Osteoblast (primary cell): ENCODE data around the gene ANTXR2. TPM values are rescaled to one million over a fixed set of nuclear protein-coding genes. Genes with fewer than 3 reads are reported as not detected.

ENCODE experiments used
- DNase-seq: peaks from one replicate; pipeline ENCODE4 v3.0.0; 2011; ENCODE audit warnings: low spot score, mixed read lengths; ENCODE audit not compliant: insufficient read length; ENCODE audit errors: missing footprints
- H2AFZ ChIP-seq: 2 replicates; pipeline ENCODE4 v1.6.0; 2011; ENCODE audit warnings: mild to moderate bottlenecking, low read length
- H3K27ac ChIP-seq: 2 replicates; pipeline ENCODE4 v1.5.1; 2011; ENCODE audit warnings: mild to moderate bottlenecking, low read depth, low read length, moderate library complexity
- H3K27me3 ChIP-seq: 2 replicates; pipeline ENCODE4 v1.6.0; 2012; ENCODE audit warnings: mild to moderate bottlenecking, control low read depth, inconsistent platforms, low read length, moderate library complexity; ENCODE audit not compliant: insufficient read depth
- H3K36me3 ChIP-seq: 2 replicates; pipeline ENCODE4 v1.5.1; 2011; ENCODE audit warnings: mild to moderate bottlenecking, low read length, control low read depth, moderate library complexity; ENCODE audit not compliant: insufficient read depth
- H3K4me1 ChIP-seq: 2 replicates; pipeline ENCODE4 v1.5.1; 2011; ENCODE audit warnings: mild to moderate bottlenecking, low read length, control low read depth, moderate library complexity; ENCODE audit not compliant: insufficient read depth
- H3K4me2 ChIP-seq: 2 replicates; pipeline ENCODE4 v1.6.0; 2011; ENCODE audit warnings: mild to moderate bottlenecking, low read length; ENCODE audit not compliant: insufficient read depth
- H3K4me3 ChIP-seq: fragments of 200-600 bp; sonication (generic); 3 replicates; pipeline ENCODE4 v1.5.1; 2012; ENCODE audit warnings: mild to moderate bottlenecking, low read length, inconsistent platforms; ENCODE audit not compliant: insufficient read depth
- H3K79me2 ChIP-seq: 2 replicates; pipeline ENCODE4 v1.6.0; 2012; ENCODE audit warnings: mild to moderate bottlenecking, low read length, control low read depth, inconsistent platforms; ENCODE audit not compliant: insufficient read depth
- H3K9me3 ChIP-seq: 2 replicates; pipeline ENCODE4 v1.5.1; 2011; ENCODE audit warnings: low read depth, low read length, control low read depth
- H4K20me1 ChIP-seq: 2 replicates; pipeline ENCODE4 v1.6.0; 2012; ENCODE audit warnings: mild to moderate bottlenecking, low read length, control low read depth; ENCODE audit not compliant: insufficient read depth
- CTCF ChIP-seq: IDR thresholded peaks from 2 replicates; pipeline ENCODE4 v1.5.1; 2011; ENCODE audit warnings: mild to moderate bottlenecking, low read depth, low read length, moderate library complexity; ENCODE audit errors: extremely low read depth
- total RNA-seq: library from RNA; depleted of rRNA; stranded (reverse); fragments of >200 nt; gene quantifications from 2 replicates; pipeline ENCODE4 v1.2.3, GENCODE V29; 2012

ANTXR2 gene
- total RNA-seq, 1 donor = 97.4 TPM

- H3K27me3 ChIP-seq = no peaks in the 10 kb centered on the region
- H3K9me3 ChIP-seq = no peaks in the 10 kb centered on the region
- no peak overlapping the region for H3K4me2 ChIP-seq
- H3K4me3 ChIP-seq = no peak overlapping the region
- no peaks in the 10 kb centered on the region for H4K20me1 ChIP-seq
- no peak overlapping the region for H2AFZ ChIP-seq
- no peak for TF ChIP-seq CTCF
- H3K36me3 ChIP-seq = no peaks in the 10 kb centered on the region
- H3K27ac ChIP-seq = no peak overlapping the region
- no peak for DNase-seq
- no peaks in the 10 kb centered on the region for H3K79me2 ChIP-seq
- peaks cover 9% of the 10 kb centered on the region for H3K4me1 ChIP-seq
Observed at GRCh38 chr4:79915246-79915645, 157.8 kb downstream of the ANTXR2 start.

GRCh38 chr4:79913581-79913980 is 159.4 kb downstream of the ANTXR2 start:
- no peak overlapping the region for H3K4me2 ChIP-seq

GRCh38 chr4:79907001-79907400 is 166.0 kb downstream of the ANTXR2 start:
- Histone ChIP-seq H3K4me2 (no peak overlapping the region), H3K79me2 (no peaks in the 10 kb centered on the region), H2AFZ (no peak overlapping the region), H3K36me3 (peaks cover 15% of the 10 kb centered on the region), H3K4me3 (no peak overlapping the region), H3K9me3 (no peaks in the 10 kb centered on the region), H4K20me1 (no peaks in the 10 kb centered on the region), H3K27me3 (no peaks in the 10 kb centered on the region), H3K4me1 (no peaks in the 10 kb centered on the region), H3K27ac (no peak overlapping the region)
- no peak for TF ChIP-seq CTCF
- no peak for DNase-seq

More at GRCh38 chr4:79913581-79913980, 159.4 kb downstream of the ANTXR2 start:
- Histone ChIP-seq H3K36me3 (no peaks in the 10 kb centered on the region), H3K4me3 (no peak overlapping the region), H3K27ac (no peak overlapping the region), H3K27me3 (no peaks in the 10 kb centered on the region), H3K79me2 (no peaks in the 10 kb centered on the region), H3K4me1 (peaks cover 9% of the 10 kb centered on the region), H4K20me1 (no peaks in the 10 kb centered on the region), H3K9me3 (no peaks in the 10 kb centered on the region), H2AFZ (no peak overlapping the region)
- no peak for DNase-seq
- TF ChIP-seq CTCF = no peak

- no peak for TF ChIP-seq CTCF
- Histone ChIP-seq H2AFZ (no peak overlapping the region), H3K4me2 (no peak overlapping the region), H4K20me1 (no peaks in the 10 kb centered on the region), H3K4me1 (no peaks in the 10 kb centered on the region), H3K36me3 (peaks cover 15% of the 10 kb centered on the region), H3K27ac (no peak overlapping the region), H3K4me3 (no peak overlapping the region), H3K9me3 (no peaks in the 10 kb centered on the region), H3K79me2 (no peaks in the 10 kb centered on the region), H3K27me3 (no peaks in the 10 kb centered on the region)
- no peak for DNase-seq
Observed at GRCh38 chr4:79906303-79906702, 166.7 kb downstream of the ANTXR2 start.
